HG03280 (cell line): Measurements from ENCODE around the gene SMARCB1.

Experiments used
- ATAC-seq: cut with Tn5 transposase; IDR thresholded peaks from one replicate; pipeline ENCODE4 v1.9.1; 2021; ENCODE audit warnings: mild to moderate bottlenecking, moderate library complexity; ENCODE audit not compliant: unreplicated experiment

The SMARCB1 gene

DNA sequence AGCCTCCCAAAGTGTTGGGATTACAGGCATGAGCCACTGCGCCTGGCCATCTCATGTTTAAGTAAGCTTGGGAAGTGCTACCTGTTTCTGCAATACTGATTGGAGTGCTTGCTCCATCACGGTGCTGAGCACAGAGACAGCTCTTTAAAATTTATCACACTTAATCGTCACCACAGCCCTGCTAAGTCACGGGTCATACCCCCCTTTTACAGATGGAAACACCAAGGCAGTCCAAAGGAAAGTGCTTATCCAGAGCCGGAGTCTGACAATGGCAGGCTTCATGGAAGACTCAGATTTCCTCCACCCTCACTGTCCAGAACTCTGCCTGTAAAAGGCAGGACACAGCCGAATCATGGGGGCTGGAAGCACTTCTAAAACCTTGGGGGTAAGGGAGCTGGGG is 26.7 kb upstream of the SMARCB1 start:
- ATAC-seq: no peak

DNA sequence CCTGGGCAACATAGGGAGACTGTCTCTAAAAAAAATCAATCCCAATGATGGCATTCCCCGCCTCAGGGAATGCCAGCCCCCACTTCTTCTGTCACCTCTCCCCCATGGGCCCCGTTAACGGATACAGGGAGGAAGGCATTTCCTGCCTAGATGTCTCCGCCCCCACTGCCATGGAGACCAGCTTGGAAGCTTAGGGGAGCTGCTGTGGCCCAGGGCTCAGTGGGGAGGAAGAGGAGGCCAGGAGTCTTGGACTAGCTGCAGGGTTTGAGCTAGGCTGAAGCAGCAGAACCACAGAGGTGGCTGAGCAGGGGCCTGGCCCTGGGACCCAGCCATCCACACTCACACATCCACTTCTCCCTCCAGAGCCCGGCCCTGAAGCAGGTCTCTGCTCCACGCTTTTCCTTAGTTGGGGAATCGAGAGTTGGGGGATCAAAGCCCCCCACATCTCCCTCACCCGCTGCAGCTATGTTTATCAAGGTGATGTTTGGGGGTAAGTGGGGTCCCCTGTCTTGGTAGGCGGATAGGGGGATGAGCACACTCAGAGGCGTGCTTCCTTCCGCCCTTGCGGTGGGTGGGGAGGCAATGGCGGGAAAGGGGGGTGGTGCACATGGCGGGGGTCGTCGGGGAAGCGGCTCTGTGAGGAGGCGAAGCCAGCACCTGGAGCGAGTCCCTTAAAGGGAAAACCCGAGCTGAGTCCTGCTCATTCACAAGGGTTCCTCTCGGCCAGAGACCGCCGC is 23.8 kb upstream of the SMARCB1 start, which contains the start of gene C22orf15:
C22orf15 (plus strand) TSS at position 149 of the 737 bp plus-strand sequence; CDS start at position 466, 317 bp downstream.
- ATAC-seq: no peak

DNA sequence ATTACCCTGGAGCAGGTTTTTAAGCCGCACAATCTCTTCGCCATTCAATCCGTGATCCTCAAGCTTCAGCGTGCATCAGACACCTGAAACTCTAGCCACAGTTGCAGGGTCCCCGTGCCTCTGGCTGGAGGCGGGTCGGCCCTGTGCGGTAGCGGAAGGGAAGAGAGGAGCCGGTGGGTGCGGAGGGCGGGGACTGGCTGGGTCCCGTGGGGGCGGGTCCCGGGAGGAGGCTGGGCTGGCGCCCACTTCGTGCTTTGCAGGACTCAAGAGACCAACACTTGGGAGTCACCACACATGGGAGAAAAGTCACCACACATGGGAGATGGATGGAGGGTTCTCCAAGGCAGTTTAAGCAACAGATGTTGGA is 23.2 kb upstream of the SMARCB1 start:
- no peak for ATAC-seq

DNA sequence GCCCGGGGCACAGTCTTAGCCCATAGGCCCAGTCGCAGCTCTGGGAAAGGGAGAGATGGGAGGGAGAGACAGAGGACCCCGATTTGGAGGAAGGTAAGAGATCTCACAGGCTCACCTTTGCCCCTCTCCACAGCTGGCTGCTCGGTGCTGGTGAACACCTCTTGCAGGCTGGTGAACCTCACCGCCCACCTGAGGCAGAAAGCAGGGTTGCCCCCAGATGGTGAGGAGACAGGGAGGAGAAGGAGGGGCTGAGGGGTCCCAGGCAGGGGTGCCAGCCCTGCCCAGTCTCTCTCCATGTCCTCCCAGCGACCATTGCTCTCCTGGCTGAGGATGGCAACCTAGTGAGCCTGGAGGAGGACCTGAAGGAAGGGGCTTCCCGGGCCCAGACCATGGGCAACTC is 22.8 kb upstream of the SMARCB1 start:
- ATAC-seq: no peak

DNA sequence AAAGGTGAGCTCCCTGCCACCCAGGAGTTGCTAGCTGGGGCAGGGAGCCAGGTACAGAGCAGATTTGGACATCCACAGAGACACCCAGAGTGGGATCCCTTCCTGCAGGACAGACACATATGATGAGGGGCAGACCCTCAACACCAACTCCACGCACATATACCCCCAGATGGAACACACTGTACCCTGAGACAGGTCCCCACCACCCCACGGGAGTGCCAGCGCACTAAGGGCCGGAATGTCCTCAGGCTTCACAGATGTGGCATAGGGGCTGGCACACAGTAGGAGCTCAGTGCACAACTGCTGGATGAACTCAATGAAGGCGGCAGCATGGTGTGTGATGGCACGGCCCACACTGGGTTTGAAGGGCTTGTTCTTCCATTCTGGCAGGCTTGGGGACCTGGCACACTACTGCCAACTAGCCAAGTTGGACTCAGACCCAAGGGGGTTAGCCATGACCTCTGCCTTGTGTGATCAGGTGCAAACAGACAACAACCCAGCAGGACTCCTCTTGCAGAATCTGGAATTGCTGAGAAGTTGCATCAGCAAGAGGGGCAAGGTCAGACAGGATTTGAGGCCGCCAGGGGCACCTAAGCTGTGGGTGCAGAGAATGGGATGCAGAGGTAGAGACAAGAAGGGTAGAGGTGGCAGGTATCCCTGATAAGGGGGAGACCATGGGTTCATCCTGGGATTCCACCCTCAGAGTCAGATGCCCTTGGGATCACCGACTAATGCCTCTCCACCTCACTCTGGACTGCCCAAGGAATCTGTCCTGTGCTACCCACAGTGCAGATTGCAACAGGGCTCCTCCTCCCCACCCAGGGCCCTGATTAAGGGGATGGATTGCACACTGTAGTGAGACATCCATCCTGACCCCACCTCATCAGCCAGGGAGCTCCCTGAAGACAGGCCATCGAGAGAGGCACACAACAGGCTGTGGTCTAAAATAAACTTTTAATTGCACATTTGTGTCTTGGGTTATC is 21.6 kb upstream of the SMARCB1 start:
- ATAC-seq: no peak

DNA sequence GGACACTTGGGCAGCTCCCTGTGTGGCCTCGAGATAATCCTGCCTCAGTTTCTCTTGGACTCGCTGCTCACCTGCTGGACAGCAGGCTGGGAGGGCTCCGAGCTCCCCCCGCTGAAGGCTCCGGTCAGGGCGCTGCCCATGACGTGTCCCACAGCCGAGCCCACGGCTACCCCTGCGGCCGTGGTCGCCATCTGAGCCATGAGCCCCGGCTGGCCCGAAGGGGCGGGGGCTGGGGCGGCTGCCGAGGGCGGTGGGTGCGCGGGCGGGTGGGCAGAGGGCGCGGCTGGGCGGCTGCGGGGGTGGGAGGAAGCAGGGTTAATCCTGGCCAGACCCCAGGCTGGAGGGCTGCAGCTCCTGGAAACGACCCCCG is 19.5 kb upstream of the SMARCB1 start:
- ATAC-seq: no peak

DNA sequence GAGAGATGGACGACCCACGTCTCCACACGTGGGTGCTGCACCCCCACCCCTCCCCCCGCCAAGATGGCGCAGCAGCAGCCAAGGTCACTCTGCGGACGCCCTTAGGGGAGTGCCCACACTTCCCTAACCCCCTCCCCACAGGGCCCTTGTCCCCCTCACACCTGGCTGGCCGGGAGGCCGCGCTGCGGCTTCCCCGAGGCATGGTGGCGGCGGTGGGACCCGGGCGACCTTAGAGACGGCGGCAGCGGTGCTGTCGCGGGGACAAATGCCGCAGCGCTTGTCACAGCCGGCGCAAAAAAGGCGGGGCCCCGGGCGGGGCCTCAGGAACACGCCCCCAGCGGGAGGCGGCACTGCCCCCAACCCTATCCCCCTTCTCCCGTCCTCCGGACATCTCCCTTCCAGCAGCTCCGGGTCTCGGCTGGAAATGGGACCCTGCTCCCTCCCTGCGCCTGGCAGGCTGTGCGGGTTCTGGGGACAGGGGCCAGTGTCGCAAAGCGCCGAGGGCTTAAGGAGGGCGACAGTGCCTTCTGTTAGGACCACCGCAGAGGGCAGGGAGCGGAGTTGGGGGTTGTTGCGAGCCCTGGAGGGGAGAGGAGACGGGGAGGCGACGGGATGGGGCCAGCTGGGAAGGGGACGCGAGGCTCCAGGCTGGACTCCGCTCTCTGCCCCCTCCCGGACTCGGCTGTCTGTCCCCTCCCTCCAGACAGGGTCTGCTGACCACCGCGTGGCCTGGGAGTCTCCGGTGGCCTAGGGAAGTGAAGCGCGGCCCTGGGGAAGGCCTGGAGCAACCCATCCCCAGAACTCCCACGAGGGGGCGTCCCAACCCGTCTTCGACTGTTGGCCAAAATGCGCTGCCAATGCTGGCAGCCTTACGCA is 18.9 kb upstream of the SMARCB1 start, which contains the start of gene CHCHD10:
CHCHD10 (minus strand) TSS at position 300 of the 876 bp plus-strand sequence; CDS start at position 202, 98 bp downstream.
- ATAC-seq: peak; percentile 64

DNA sequence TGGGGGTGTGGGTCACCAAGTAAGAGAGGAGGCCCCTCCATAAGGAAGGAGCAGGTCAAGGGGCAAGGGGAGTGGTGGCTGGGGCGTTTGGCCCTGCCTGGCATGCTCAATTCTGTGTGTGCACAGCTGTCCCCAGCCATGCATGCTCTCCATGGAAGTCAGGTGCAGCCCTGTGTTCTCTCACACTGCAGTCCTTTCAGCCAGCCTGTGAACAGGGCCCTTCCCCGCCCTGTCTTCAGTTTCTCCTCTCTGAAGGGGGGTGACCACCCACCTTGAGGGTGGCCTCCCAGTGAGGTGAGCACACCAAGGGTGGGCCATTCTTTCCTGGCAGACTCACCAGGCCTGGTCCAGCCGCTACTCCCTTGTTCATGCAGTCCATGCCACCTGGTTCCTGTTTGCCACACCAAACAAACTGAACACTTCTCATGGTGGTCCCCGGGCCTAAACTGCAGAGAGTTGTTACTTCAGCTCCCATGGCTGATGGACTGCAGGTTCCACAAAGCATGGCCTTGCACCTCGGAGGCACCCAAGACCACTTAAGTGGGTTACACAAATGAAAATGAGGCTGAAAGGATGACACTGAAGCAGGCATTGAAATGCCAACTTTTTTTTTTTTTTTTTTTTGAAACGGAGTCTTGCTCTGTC is 17.3 kb upstream of the SMARCB1 start:
- ATAC-seq: no peak

DNA sequence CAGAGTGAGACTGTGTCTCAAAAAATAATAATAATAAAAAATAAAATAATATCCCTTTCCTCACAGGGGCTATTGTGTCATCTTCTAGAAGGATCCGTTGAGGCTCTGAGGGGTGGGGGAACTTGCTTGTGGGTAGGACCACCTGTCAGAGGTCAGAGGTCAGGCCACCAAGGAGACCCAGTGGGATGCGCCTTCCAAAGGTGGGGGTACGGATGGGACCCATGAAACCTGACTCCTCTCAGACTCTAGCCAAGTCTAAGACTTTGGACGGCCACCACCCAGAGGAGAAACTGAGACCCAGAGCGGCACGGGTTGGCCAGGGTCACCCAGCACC is 14.5 kb upstream of the SMARCB1 start:
- ATAC-seq: no peak

DNA sequence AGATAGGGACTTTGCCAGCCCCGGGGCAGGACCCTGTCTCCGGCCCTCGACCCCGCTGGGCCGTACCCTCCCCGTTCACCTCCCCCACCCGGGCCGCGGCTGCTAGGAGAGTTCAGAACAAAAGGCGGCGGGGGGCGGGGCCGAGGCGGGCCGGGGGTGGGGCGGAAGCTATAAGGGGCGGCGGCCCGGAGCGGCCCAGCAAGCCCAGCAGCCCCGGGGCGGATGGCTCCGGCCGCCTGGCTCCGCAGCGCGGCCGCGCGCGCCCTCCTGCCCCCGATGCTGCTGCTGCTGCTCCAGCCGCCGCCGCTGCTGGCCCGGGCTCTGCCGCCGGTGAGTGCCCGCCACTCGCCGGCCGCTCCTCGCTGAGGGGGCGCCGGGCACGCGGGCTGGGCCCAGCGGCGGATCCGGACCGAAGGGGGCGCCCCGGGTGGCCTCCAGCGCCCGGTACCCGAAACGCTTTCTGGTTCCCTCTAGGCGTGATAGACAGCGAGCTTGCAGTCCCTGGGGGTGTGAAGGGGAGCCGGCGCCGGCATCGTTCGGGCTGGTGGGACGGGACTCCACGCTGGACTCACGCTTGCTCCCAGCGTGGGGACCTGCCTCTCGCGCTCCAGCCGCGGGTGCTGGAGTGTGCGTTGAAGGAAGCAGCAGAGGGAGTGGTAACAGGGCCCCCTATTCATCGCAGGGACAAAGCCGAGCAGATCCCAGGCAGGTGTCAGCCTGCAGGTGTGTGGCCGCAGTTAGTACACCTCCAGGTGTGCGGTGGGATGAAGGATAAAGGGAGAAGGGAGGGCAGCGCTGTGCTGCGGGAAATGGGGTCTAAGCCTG is 13.9 kb upstream of the SMARCB1 start, which contains the start of gene MMP11:
MMP11 (plus strand) TSS at position 201 of the 825 bp plus-strand sequence; CDS start at position 223, 22 bp downstream.
- ATAC-seq: no peak

DNA sequence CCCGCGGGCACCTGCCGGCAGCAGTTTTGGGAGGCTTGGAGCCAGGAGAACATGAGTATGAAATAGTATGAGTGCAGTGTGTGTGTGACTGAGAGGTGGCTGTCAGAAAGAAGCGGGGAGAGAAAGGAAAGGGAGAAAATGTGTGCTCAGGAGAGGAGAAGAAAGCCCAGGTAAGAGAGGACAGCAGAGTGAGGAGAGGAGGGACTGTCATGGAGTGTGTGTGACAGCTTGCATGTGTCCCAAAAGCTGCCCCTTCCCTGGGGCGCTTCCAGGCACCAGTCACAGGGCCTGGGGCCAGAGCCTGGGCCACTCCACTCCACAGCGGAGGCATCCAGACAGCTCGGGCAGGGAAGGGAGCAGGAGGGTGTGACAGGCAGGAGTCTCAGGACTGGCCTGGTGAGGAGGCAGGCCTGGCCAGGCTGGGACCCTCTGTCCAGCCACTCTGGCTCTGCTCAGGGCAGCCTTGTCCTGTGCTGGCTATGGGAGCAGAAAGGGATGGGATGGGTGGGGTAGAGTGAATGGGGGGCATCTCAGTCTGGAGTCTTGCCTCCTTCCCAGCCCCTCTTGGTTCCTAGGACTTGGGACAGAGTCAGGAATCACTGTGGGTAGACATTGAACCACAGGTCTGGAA is 13.2 kb upstream of the SMARCB1 start:
- ATAC-seq: no peak

DNA sequence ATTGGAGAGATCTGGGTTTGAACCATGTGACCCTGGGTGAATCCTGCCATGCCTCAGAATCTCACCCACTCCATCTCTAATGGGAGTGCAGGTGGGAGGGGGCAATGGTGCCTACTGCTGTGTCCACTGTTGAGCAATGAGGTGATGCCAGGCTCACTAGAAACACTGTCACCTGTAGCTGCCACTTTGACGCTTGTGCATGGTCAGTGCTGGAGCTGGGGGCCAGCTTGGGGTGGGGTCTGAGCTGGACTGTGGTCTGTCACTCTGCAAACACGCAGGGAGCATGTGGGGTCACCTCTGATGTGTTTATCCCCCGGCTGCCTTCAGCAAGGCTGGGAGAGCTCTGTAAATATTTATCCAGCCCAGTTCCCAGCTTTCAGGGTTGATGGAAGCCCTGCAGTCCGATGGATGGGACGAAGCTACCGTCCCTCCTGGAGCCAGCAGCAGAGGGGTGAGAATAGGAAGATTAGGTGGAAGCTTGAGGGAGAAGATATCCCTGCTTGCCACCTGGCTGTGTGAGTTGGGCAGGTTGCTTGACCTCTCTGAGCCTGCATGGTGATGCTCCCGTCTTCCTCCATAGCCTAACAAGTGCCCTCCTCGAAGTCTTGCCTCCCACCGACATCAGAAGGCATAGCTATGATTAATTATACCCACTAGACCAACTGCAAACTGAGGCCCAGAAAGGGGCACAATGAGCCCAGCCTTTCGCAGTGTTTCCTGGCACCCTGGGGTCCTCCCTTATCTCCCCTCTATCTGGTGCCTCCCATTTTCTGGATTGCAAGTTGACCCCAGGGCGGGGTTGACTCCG is 12.4 kb upstream of the SMARCB1 start:
- ATAC-seq: no peak

DNA sequence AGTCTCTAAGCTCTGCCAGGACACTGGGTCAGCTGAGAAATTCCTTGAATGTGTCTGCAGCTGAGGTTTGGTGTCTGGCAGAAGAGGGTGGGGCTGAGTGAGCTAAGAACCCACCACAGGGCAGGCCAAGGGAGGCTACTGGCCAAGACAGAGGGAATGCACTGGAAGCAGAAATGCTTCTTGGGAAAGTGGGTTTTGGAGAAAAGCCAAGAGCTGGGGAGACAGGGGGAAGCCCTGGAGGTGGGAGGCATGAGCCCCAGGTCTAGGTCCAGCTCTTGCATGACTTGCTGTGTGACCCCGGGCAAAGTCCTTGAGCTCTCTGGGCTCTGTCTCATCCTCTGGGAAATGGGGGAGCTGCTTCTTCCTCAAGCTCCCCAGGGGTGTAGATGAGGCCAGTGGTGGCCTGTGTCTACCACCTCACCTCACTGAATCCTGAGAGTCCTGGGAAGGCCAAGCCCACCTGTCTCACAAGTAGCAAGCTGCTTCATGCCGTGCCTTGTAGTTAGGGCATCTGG is 11.8 kb upstream of the SMARCB1 start:
- ATAC-seq: no peak

DNA sequence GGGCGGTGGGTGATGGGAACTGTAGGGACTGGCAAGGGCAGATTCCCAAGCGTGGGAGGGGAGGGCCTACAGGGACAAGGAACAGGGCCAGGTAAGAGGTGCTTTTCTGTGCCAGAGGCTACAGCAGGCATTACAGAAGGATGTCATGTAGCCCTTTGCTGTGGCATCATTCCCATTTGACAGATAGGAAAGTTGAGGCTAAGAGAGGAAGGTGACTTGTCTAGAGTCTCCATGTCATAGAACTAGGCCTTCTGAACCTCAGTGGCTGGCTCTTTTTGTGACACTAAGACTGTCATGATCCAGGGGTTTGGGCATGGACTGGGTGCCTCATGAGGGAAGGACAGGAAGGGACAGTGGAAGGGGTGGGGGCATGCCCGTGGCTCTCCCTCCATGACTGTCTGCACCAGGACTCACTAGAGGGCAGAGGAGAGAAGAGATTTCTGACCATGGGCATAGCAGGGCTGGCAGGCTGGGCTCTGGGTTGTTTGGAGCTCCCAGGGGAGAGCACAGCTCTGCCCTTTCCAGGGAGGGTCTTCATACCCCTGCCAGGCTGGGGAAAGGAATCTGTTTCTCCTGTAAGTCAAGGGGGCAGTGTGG is 10.9 kb upstream of the SMARCB1 start:
- ATAC-seq: no peak

DNA sequence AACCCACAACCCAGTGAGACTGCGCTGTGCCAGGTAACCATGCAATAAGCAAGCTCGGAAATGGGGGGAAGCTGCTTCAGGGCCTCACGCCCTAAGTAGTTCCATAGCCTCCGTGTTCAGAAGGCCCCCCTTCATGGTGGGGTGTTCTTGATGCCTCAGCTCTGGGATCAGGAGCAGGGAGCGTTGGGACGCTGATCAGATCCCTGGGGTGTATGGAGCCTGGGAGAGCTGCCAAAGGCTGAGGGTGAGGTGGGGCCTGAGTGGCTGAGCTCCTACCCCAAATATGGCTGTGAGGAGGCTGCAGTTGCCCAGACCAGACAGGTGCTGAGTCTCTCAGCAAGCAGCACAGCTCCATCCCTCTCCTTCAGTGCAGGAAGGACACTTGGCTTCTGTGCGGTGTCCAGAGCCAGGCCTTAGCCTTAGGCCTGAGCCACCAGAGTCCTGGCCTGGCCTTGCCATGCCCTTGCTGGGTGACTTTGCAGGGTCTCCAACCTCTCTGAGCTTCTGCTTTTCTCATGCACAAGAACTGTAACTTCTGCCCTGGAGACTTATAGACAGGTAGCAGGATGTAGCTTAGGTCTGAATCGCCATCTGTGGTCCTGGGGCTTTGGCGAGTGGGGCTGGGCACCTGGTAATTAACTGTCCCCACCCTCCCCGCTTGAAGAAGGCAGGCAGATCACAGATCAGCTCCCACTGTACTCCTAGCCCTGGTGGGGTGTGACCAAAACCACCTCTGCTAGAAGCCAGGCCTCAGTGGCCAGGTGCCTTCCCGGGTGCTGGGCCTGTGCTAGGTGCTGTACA is 8.8 kb upstream of the SMARCB1 start:
- ATAC-seq: no peak

DNA sequence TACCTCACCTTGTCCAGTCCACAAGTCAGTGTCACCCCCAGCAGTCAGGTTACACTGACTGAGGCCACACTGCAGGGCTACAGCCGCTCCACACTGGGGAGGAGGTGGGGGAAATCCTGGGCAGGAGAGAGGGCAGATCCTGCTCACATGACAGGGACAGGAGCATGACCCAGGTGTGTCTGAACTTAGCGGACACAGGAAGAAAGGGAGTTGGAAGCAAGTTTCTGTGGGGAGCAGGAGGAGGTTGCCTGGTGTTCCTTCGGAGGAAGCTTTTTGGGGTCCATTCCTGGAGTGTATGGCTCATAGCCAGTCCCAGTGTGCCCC is 8.2 kb upstream of the SMARCB1 start:
- ATAC-seq: no peak

DNA sequence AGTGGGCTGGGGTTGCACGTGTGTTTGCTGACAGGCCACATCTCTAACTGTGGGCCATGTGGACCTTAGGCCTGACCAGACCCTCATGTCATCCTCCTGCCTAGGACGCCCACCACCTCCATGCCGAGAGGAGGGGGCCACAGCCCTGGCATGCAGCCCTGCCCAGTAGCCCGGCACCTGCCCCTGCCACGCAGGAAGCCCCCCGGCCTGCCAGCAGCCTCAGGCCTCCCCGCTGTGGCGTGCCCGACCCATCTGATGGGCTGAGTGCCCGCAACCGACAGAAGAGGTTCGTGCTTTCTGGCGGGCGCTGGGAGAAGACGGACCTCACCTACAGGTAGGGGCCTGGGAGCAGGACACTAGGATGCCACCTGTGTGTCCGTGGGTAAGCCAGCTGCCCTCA is 7.7 kb upstream of the SMARCB1 start:
- no peak for ATAC-seq
